ENCODE measurements around the gene TOM1L2. TPM values are rescaled to one million over a fixed set of nuclear protein-coding genes. Genes with fewer than 3 reads are reported as not detected.

The TOM1L2 gene
- polyA plus RNA-seq, 3 donors from 2014 or later = 1.9 to 6.1 (median 4.2) TPM

- no peak overlapping the region for H3K4me3 Mint-ChIP-seq
- H3K27me3 Mint-ChIP-seq (ENCODE audit: low read depth in 3 of 3) = peaks cover 0 to 2% (median 0%) of the 10 kb centered on the region in 3 donors
- no peak for DNase-seq
- no peaks in the 10 kb centered on the region for H3K36me3 Mint-ChIP-seq
- no peaks in the 10 kb centered on the region for H3K4me1 Mint-ChIP-seq
- peak overlapping the region in 1 of 6 donors; percentile 0 for H3K27ac Mint-ChIP-seq
- no peaks in the 10 kb centered on the region for H3K9me3 Mint-ChIP-seq
Observed at GRCh38 chr17:17989081-17989480, 16.9 kb upstream of the TOM1L2 start.

- peaks cover 0 to 2% (median 0%) of the 10 kb centered on the region in 3 donors for H3K27me3 Mint-ChIP-seq (ENCODE audit: low read depth in 3 of 3)
- no peaks in the 10 kb centered on the region for H3K36me3 Mint-ChIP-seq
- H3K9me3 Mint-ChIP-seq = no peaks in the 10 kb centered on the region
- H3K4me1 Mint-ChIP-seq = no peaks in the 10 kb centered on the region
- no peak overlapping the region for H3K4me3 Mint-ChIP-seq
- no peak for DNase-seq
- no peak overlapping the region for H3K27ac Mint-ChIP-seq
Observed at GRCh38 chr17:17988427-17988945, 16.3 kb upstream of the TOM1L2 start.

GRCh38 chr17:17987901-17988300, 15.7 kb upstream of the TOM1L2 start:
- DNase-seq = no peak
- Mint-ChIP-seq H3K36me3 (no peaks in the 10 kb centered on the region), H3K4me1 (no peaks in the 10 kb centered on the region), H3K27ac (no peak overlapping the region), H3K9me3 (no peaks in the 10 kb centered on the region), H3K27me3 (ENCODE audit: low read depth in 3 of 3) (peaks cover 0 to 2% (median 0%) of the 10 kb centered on the region in 3 donors), H3K4me3 (no peak overlapping the region)

- Mint-ChIP-seq H3K4me1 (no peaks in the 10 kb centered on the region), H3K9me3 (no peaks in the 10 kb centered on the region), H3K27ac (no peak overlapping the region), H3K36me3 (no peaks in the 10 kb centered on the region), H3K4me3 (no peak overlapping the region), H3K27me3 (ENCODE audit: low read depth in 3 of 3) (peaks cover 0 to 2% (median 0%) of the 10 kb centered on the region in 3 donors)
- DNase-seq = no peak
Observed at GRCh38 chr17:17987187-17987896, 15.1 kb upstream of the TOM1L2 start.

- no peaks in the 10 kb centered on the region for H3K9me3 Mint-ChIP-seq
- no peaks in the 10 kb centered on the region for H3K4me1 Mint-ChIP-seq
- no peak for DNase-seq
- H3K27ac Mint-ChIP-seq = no peak overlapping the region
- H3K4me3 Mint-ChIP-seq = no peak overlapping the region
- no peaks in the 10 kb centered on the region for H3K36me3 Mint-ChIP-seq
- peaks cover 0 to 2% (median 0%) of the 10 kb centered on the region in 3 donors for H3K27me3 Mint-ChIP-seq (ENCODE audit: low read depth in 3 of 3)
Observed at GRCh38 chr17:17985555-17985954, 13.4 kb upstream of the TOM1L2 start.

- DNase-seq = no peak
- Mint-ChIP-seq H3K4me3 (no peak overlapping the region), H3K27me3 (ENCODE audit: low read depth in 3 of 3) (peaks cover 0 to 2% (median 0%) of the 10 kb centered on the region in 3 donors), H3K36me3 (no peaks in the 10 kb centered on the region), H3K4me1 (no peaks in the 10 kb centered on the region), H3K27ac (no peak overlapping the region), H3K9me3 (no peaks in the 10 kb centered on the region)
Observed at GRCh38 chr17:17985153-17985552, 13.0 kb upstream of the TOM1L2 start.

GRCh38 chr17:17983776-17984175, 11.6 kb upstream of the TOM1L2 start:
- Mint-ChIP-seq H3K36me3 (no peaks in the 10 kb centered on the region), H3K27me3 (ENCODE audit: low read depth in 3 of 3) (peaks cover 0 to 2% (median 0%) of the 10 kb centered on the region in 3 donors), H3K4me1 (no peaks in the 10 kb centered on the region), H3K4me3 (no peak overlapping the region), H3K9me3 (no peaks in the 10 kb centered on the region), H3K27ac (no peak overlapping the region)
- no peak for DNase-seq

- H3K27me3 Mint-ChIP-seq (ENCODE audit: low read depth in 3 of 3) = peaks cover 0 to 2% (median 0%) of the 10 kb centered on the region in 3 donors
- H3K4me3 Mint-ChIP-seq = no peak overlapping the region
- DNase-seq = no peak
- no peak overlapping the region for H3K27ac Mint-ChIP-seq
- H3K9me3 Mint-ChIP-seq = no peaks in the 10 kb centered on the region
- H3K4me1 Mint-ChIP-seq = no peaks in the 10 kb centered on the region
- no peaks in the 10 kb centered on the region for H3K36me3 Mint-ChIP-seq
Observed at GRCh38 chr17:17983376-17983775, 11.2 kb upstream of the TOM1L2 start.

GRCh38 chr17:17982801-17983200, 10.6 kb upstream of the TOM1L2 start:
- peaks cover 0 to 2% (median 0%) of the 10 kb centered on the region in 3 donors for H3K27me3 Mint-ChIP-seq (ENCODE audit: low read depth in 3 of 3)
- no peaks in the 10 kb centered on the region for H3K9me3 Mint-ChIP-seq
- DNase-seq = no peak
- H3K4me1 Mint-ChIP-seq = no peaks in the 10 kb centered on the region
- no peak overlapping the region for H3K4me3 Mint-ChIP-seq
- no peaks in the 10 kb centered on the region for H3K36me3 Mint-ChIP-seq
- H3K27ac Mint-ChIP-seq = no peak overlapping the region

- Mint-ChIP-seq H3K4me1 (no peaks in the 10 kb centered on the region), H3K27me3 (ENCODE audit: low read depth in 3 of 3) (peaks cover 0 to 3% (median 2%) of the 10 kb centered on the region in 3 donors), H3K36me3 (no peaks in the 10 kb centered on the region), H3K27ac (no peak overlapping the region), H3K4me3 (no peak overlapping the region), H3K9me3 (no peaks in the 10 kb centered on the region)
- no peak for DNase-seq
Observed at GRCh38 chr17:17981330-17981729, 9.1 kb upstream of the TOM1L2 start.

GRCh38 chr17:17979778-17980177, 7.6 kb upstream of the TOM1L2 start:
- Mint-ChIP-seq H3K36me3 (no peaks in the 10 kb centered on the region), H3K4me3 (no peak overlapping the region), H3K27me3 (ENCODE audit: low read depth in 3 of 3) (peaks cover 0 to 3% (median 1%) of the 10 kb centered on the region in 3 donors), H3K4me1 (no peaks in the 10 kb centered on the region), H3K9me3 (no peaks in the 10 kb centered on the region), H3K27ac (no peak overlapping the region)
- DNase-seq = no peak

- Mint-ChIP-seq H3K36me3 (no peaks in the 10 kb centered on the region), H3K27me3 (ENCODE audit: low read depth in 3 of 3) (peaks cover 1 to 3% (median 2%) of the 10 kb centered on the region in 3 donors), H3K4me3 (no peak overlapping the region), H3K9me3 (no peaks in the 10 kb centered on the region), H3K27ac (no peak overlapping the region), H3K4me1 (peaks cover 1 to 2% of the 10 kb centered on the region in 2 donors)
- DNase-seq = no peak
Observed at GRCh38 chr17:17978481-17979424, 6.6 kb upstream of the TOM1L2 start.

- Mint-ChIP-seq H3K9me3 (no peaks in the 10 kb centered on the region), H3K36me3 (no peaks in the 10 kb centered on the region), H3K27ac (peak overlapping the region in 1 of 6 donors; percentile 40), H3K4me1 (peaks cover 11 to 17% of the 10 kb centered on the region in 2 donors), H3K27me3 (ENCODE audit: low read depth in 3 of 3) (peaks cover 9 to 10% (median 10%) of the 10 kb centered on the region in 3 donors), H3K4me3 (no peak overlapping the region)
- DNase-seq = no peak
Observed at GRCh38 chr17:17976931-17977570, 4.9 kb upstream of the TOM1L2 start.
